Stimulated activated effector memory CD8-positive, alpha-beta T cell treated with anti-CD3 and anti-CD28 coated beads, Interleukin-12 subunit alpha, Interleukin-12 subunit beta, amount 100 ng/mL, for 72 hours (primary cell): ENCODE data around the gene WDR45.

Experiments
- ATAC-seq: fragments of 150-1000 bp; cut with Tn5 transposase; 2 replicates; pipeline ENCODE4 v1.10.0; 2021
- DNase-seq, 2 donors: peaks; one replicate each; pipeline ENCODE4 v3.0.0; 2021 to 2022; ENCODE audit warnings: low spot score in 2 of 2
- H3K27ac Mint-ChIP-seq: one replicate; pipeline ENCODE4 v1.8.0; 2022; ENCODE audit warnings: mild to moderate bottlenecking, mixed read lengths
- H3K36me3 Mint-ChIP-seq: one replicate; pipeline ENCODE4 v1.8.0; 2022; ENCODE audit warnings: mild to moderate bottlenecking, mixed read lengths
- H3K4me1 Mint-ChIP-seq: one replicate; pipeline ENCODE4 v1.8.0; 2022; ENCODE audit warnings: mixed read lengths
- H3K4me3 Mint-ChIP-seq: one replicate; pipeline ENCODE4 v1.8.0; 2022; ENCODE audit warnings: mild to moderate bottlenecking, mixed read lengths
- H3K9me3 Mint-ChIP-seq: one replicate; pipeline ENCODE4 v1.8.0; 2022; ENCODE audit warnings: mixed read lengths

The WDR45 gene

DNA sequence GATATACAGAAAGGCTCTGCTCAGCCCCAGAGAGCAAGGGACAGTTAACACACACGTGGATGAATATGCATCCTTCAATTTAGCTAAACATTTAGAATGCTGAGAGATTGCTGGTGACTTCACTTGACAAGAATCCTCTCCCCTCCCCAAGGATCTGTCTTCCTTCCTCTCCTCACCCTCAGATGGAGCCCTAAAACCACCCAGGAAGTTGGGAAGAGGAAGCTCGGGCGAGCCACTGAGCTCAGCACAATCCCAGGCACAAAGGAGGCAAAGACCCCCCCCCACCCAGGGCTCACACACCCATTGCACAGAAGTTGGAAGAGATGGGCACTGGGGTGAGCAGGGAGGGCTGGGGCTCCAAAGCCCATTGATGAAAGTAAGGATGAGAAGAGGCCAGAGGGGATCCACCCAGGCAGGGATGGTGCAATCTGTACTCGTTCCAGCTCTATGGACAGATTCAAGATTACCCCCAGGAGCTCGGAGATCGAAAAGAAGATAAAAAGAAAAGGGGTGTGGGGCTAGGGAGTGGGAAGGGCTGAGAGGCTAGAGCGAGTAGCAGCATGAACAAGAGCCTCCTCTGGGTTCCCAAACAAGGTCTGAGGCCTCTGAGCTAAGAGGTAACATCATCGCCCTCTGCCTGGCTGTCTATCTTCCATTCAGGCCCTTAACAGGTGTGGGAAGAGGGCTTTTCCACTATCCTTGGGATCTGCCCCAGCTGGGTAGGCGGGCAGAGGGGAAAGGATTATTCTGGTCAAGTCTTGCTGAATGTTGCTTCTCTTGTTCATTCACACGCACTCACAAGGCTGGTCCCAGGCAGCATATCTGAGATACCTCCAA, 37.7 kb downstream of the WDR45 start:
- peaks cover 39% of the 10 kb centered on the region for H3K4me1 Mint-ChIP-seq
- peak overlapping the region; percentile 86 for H3K4me3 Mint-ChIP-seq
- peak overlapping the region; percentile 93 for H3K27ac Mint-ChIP-seq
- ATAC-seq, result no peak
- H3K9me3 Mint-ChIP-seq, result no peaks in the 10 kb centered on the region
- DNase-seq, result peak in 1 of 2 donors; percentile 51
- H3K36me3 Mint-ChIP-seq, result peaks cover 38% of the 10 kb centered on the region

DNA sequence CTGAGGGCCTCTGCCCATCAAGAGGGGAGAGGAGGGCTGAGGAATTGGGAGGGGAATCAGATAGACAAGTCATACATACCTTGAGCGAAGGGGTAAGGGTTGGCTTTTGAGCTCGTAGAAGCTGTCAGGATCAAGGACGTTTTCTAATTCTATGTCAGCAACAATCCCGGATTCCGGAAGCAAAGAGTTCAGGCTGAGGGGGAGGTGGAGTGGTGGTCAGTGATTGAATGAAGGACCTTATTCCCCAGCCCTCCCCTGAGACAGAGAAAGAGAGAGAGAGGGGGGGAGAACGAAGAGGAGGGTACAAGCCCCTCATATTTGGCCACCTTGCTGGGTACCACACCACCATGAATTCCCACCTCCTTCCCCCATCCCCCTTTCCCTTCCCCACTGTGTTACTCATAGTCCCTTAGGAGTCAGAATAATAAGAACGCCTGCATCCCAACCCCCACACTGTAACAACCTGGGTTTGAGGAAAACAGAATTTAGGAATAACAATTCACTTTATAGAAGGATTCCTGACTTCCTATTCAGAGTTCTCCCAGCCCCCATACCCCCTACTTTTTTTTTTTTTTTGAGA, 39.2 kb downstream of the WDR45 start:
- Mint-ChIP-seq H3K27ac (peak overlapping the region; percentile 93), H3K4me1 (peaks cover 39% of the 10 kb centered on the region), H3K4me3 (peak overlapping the region; percentile 86), H3K36me3 (peaks cover 53% of the 10 kb centered on the region), H3K9me3 (no peaks in the 10 kb centered on the region)
- ATAC-seq (no peak), DNase-seq (no peak)

DNA sequence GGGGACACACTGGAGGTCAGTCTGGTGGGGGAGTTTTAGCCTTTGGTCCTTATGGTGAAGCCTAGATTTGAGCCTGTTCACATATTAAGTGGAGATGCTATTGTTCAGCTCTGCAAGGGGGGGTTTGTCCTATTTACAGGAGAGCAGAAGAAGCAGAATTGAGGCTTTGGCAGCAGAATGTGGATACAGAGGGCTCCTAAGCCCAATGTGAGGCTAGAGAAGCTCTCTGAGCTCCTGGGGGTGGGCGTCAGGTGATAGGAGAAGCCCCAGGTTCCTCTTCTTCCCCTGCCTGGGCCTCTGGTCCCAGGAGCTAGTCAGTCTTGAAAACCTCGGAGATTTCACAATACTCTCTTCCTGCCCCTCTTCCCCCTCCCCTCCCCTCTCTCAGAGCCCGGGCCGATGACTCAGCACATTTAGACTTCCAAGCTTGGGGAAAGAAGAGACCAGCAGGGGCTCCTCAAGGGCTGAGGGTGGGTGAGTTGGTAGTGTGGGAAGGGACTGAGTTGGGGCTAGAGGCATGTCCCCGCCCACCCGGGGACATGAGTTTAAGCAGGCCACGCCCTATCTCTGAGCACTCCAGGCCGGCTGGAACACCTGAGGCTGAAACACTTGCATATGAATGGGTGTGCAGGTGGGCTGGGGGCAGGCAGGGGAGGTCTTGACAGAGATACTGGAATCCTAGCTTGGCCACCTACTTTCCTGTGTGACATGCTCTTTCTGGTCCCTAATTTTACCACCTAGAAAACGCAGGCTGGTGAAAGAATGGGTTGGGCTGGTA, 39.9 kb downstream of the WDR45 start:
- peaks cover 59% of the 10 kb centered on the region for H3K36me3 Mint-ChIP-seq
- peak in 1 of 2 donors; percentile 49 for DNase-seq
- H3K9me3 Mint-ChIP-seq, result no peaks in the 10 kb centered on the region
- H3K4me3 Mint-ChIP-seq, result peak overlapping the region; percentile 86
- peak overlapping the region; percentile 93 for H3K27ac Mint-ChIP-seq
- peaks cover 39% of the 10 kb centered on the region for H3K4me1 Mint-ChIP-seq
- ATAC-seq, result no peak

DNA sequence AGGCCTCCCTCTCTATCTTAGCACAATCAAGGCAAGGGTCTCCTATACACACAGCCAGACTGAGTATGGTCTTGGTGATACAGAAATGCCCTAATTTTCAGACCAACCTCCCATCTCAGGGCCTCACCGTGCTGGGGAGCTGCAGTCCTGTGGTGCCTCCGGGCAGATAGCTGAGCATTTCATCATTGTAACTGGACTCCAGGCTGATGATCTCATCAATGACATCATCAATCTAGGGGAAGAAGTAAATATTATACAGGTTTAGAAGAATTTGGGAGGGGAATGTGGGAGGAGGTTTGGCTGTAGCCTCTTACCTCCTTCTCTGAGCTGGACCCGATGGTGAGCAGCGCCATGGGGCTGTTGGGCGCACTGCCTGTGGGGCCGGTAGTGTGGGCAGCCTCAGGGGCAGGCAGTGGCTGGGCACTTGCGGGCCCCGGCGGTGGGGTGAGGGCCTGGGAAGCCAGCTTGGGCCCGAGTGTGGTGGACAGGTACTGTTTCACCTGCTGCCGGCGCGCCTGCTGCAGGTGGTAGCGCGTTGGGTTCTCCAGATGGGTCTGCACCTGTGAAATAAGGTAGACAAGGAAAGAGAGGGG, 41.7 kb downstream of the WDR45 start:
- peaks cover 30% of the 10 kb centered on the region for H3K4me1 Mint-ChIP-seq
- H3K36me3 Mint-ChIP-seq, result peaks cover 72% of the 10 kb centered on the region
- H3K4me3 Mint-ChIP-seq, result no peak overlapping the region
- peak overlapping the region; percentile 52 for H3K27ac Mint-ChIP-seq
- ATAC-seq, result no peak
- H3K9me3 Mint-ChIP-seq, result no peaks in the 10 kb centered on the region
- no peak for DNase-seq

DNA sequence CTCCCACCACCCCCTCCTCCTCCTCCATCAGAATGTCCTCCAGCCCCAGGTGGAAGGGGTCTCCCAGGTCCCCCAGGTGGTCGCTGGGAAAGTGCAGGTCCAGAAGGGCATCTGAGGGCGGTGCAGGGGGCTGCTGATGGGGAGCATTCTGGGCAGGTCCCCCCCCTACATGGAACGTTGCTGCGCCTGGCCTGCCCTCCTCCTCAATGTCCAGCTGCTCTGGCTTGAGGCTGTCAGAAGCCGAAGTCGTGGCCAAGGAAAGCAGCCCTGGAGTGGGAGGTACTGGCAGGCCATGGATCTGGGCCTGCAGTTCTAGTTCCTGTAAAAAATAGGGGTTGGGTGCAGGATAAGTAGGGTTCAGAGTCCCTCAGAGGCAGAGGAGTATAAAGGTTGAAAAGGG, 49.4 kb downstream of the WDR45 start:
- Mint-ChIP-seq H3K9me3 (no peaks in the 10 kb centered on the region), H3K4me1 (no peaks in the 10 kb centered on the region), H3K4me3 (no peak overlapping the region), H3K36me3 (peaks cover 70% of the 10 kb centered on the region), H3K27ac (no peak overlapping the region)
- ATAC-seq (no peak), DNase-seq (no peak)

DNA sequence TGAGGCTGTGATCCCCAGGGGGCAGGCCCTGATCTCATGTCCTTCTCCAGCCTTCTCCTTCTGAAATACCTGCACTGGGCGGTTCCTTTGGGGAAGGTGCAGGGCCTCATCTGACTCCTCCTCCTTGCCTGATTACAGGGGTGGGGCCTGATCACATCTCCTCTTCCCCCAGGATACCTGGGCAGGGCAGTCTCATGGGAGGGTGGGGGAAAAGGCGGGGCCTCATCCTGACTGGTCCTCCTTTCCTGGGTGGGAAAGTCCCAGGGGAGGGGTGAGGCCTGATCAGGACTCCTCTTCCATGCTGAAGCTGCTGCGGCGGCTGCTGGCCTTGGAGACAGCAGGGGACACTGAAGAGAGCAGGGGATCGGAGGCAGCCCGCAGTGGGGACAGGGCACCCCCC, 49.8 kb downstream of the WDR45 start:
- no peak for DNase-seq
- no peak overlapping the region for H3K27ac Mint-ChIP-seq
- H3K9me3 Mint-ChIP-seq, result no peaks in the 10 kb centered on the region
- no peaks in the 10 kb centered on the region for H3K4me1 Mint-ChIP-seq
- no peak for ATAC-seq
- peaks cover 66% of the 10 kb centered on the region for H3K36me3 Mint-ChIP-seq
- H3K4me3 Mint-ChIP-seq, result no peak overlapping the region
